GM18508 (cell line): ENCODE measurements around the gene PTPRH.

Experiments used
- ATAC-seq: cut with Tn5 transposase; IDR thresholded peaks from one replicate; pipeline ENCODE4 v1.9.1; 2021; ENCODE audit warnings: moderate number of reproducible peaks; ENCODE audit not compliant: insufficient read depth, unreplicated experiment

Gene PTPRH

DNA sequence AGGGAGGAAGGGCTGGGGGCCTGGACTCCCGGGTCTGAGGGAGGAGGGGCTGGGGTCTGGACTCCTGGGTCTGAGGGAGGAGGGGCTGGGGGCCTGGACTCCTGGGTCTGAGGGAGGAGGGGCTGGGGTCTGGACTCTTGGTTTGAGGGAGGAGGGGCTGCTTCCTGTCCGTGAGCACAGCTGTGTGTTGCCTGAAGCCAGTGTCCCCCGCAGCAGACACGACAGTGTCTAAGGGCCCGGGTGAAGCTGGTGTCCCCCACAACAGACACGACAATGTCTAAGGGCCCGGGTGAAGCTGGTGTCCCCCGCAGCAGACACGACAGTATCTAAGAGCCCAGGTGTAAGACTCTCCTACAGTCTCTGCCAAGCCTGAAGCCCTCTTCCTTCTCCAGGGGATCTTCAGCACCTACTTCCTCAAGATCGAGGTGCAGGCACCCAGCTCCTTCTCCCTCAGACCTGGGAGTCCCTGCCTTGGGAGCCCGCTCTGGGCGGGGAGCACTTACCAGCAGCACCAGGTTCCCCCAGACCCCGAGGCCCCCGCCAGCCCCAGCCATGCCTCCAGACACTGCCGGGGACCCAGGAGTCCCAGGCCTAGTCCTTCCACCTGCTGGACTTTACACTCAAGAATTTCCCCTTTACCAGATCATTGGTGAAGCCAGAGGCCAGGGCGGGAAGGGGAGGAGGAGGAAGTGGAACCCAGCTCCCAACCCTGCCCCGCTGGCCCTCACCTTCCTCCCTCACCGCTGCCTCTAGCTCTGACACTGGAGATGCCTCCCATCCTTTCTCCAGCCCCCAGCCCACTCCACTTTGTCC is at the start of gene PTPRH:
Gene PTPRH (minus strand): TSS at position 622 of the 813 bp plus-strand sequence. CDS start 68 bp downstream, at position 554.
- ATAC-seq = no peak

GRCh38 chr19:55258476-55258827 is 49.2 kb upstream of the PTPRH start:
- ATAC-seq = no peak

- no peak for ATAC-seq
Measured at GRCh38 chr19:55257461-55258420, 48.4 kb upstream of the PTPRH start.

DNA sequence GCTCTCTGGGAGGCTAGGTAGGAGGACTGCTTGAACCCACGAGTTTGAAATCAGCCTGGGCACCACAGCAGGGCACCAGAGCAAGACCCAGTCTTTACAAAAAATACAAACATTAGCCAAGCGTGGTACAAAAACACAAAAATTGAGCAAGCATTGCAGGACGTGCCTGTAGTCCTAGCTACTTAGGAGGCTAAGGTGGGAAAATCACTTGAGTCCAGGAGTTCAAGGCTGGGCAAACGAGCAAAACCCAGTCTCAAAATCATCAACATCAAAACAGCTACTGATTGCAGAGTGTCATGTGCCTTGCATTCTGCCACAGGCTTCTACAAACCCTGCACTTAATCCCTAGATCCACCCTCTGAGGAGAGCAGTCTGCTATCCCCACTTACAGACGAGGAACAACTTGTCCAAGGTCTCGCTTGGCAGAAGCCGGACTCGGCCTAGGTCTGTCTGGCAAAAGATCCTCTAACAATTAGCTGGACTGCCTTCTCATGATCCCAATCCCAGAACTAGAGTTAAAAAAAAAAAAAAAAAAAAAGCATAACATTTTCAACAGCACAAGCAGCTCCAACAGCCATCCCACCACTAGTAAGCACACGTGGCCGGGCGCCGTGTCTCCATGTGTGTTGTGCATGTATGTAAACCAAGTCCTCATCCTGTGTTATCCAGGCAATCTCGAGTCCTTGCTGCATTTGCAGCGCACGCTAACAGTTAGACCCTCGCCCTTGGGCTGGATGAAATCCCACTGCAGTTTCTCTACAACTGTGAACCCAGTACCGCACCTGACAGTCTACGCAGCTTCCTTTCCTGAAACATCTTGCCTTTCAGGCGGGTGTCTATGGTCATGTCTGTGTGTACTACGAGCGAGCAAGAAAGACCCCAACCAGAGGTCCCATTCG is 47.5 kb upstream of the PTPRH start:
- ATAC-seq = no peak

- no peak for ATAC-seq
Measured at GRCh38 chr19:55255618-55256423, 46.5 kb upstream of the PTPRH start.

DNA sequence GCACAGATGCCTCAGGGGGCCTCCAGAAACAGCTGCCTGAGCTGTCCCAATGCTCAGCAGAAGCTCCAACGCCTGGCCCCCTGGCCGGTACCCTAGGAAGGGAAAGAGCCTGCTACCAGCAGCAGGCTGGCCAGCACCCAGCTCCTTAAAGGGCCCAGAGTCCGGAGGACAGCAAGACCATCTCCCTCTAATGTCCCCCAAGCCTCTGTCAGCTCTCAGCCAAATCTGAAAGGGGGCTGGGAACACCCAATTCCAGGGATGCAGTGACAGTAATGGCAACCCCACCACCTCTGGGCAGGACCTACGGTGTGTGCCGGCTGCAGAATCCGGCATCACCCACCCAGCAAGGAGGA is 45.3 kb upstream of the PTPRH start:
- ATAC-seq = no peak

GRCh38 chr19:55253842-55254624 is 44.7 kb upstream of the PTPRH start:
- ATAC-seq = no peak

- no peak for ATAC-seq
Measured at GRCh38 chr19:55252760-55253663, 43.7 kb upstream of the PTPRH start.

DNA sequence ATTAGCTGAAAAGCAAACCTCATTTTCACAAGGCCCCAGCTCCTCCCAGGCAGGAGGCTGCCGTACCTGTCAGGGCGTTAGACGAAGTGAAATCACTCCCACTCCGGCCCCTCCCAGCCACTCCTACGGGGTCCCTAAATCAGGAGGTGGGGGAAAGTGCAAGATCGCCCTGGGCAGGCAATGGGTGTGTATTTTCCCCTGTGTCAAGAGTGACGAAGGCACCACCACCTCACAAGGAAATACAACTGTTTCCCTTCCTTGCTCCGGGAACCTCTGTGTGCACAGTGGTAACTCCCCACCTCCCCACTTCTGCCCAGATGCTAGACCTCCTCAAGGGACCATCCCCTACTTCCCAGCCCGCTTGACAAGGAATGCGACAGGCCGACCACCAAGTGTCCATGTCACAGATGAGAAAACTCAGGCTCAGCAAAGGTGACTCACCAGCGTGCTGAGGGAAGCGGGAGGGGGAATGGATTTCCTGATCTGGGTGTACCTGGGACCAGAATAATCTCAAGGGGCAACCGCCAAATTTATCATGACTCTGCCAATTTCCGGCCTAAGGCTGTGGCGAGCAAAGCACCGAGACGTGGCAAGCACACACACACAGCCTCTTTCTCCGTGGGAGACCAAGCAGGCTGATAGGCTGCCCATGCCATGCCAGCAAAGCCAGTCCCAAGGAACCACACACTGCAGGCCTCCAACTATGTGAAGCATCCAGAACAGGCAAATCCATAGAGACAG is 42.2 kb upstream of the PTPRH start:
- ATAC-seq = no peak

- ATAC-seq = no peak
Measured at GRCh38 chr19:55250262-55251036, 41.1 kb upstream of the PTPRH start.

GRCh38 chr19:55249841-55250240 is 40.5 kb upstream of the PTPRH start:
- no peak for ATAC-seq

- ATAC-seq = no peak
Measured at GRCh38 chr19:55248704-55249103, 39.4 kb upstream of the PTPRH start.

DNA sequence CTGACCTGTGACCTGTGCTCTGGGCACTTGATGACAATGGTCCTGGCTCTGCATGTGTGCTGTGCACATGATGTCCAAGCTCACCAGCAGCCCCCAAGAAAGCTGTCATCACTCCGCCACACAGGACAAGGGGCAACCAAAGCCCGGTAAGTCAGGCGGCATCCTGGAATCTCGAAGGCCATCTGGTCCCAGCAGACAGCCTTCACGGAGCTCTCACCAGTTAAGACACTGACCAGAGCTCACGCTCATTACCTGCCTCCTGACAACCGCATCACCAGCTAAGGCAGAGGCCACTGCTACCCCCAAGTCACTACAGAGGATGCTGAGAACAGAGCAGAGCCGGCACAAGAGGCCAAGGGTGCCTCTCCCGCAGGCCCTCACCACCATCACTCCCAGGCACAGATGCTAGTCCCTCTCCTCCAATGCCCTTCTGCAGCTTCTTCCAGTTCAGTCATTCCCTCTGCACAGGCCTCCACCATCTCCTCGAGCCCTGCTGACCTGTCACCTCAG is 38.9 kb upstream of the PTPRH start:
- ATAC-seq = no peak

DNA sequence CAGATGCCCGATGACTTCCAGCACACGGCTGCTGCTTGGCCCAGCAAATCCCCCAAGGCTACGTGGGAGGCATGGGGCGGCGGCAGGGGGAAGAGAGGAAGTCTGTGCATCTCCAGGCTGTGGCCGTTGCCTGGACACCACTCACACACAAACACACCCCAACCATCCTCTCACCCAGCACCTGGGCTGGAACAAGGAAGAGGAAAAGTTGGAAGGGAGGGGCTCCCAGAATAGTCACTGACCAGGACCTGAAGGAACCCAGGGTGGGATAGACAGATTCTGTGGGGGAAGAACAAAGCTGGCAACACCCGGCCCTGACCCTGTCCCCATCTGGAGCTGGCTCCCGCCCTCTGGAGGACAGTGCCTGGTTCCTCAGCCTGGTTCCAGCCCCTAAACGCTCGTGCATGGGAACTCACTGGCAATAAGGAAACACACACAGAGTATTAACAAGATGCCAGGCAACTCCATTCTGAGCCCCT is 38.4 kb upstream of the PTPRH start:
- ATAC-seq = no peak

DNA sequence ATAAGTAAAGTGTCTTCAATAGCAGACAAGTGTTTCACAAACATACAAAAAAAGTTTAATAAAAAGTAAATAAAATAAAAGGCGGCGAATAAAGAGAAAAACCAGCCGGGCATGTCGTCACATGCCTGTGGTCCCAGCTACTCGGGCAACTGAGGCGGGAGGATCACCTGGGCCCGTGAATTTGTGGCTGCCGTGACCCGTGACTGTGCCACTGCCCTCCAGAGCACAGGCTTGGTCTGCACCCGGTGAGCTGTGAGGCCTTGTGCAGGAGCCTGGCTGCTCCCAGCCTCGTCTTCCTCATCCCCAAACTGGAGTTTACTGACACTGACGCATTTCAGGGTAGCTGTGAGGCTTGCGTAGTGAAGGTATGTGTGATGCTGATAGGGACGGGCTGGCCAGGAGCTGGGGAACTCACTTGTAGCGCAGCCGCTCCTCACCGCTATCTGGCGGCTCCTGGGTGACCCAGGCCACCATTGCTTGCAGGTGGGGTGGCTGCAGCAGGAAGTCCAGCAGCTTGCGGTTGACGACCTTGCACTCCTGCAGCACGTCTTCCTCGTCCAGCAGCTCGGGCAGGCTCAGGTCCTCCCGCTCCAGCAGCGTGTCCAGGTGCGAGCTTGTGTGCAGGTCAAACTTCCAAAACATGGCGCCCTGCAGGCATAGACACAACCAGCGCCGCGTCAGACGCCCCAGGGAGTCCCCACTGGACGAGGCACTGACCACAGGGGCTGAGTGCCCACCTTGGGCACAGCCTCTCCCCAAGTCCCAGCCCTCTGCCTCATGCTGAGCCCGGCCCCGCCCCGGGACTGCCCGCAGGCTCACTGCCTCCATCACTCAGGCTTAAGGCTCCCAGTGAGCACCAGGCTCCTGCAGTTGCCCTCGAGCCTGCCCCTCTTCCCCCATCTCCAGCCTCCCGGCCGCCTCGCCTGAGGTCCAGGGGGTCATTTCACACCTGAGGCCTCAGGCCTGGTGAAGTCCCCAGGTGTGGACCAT is 37.5 kb upstream of the PTPRH start:
- no peak for ATAC-seq
